ENCODE data around the gene RDX. TPM values are rescaled to one million over a fixed set of nuclear protein-coding genes. Genes with fewer than 3 reads are reported as not detected.

The RDX gene
- total RNA-seq, 1 experiment from 2014 or later, result 250 TPM

DNA sequence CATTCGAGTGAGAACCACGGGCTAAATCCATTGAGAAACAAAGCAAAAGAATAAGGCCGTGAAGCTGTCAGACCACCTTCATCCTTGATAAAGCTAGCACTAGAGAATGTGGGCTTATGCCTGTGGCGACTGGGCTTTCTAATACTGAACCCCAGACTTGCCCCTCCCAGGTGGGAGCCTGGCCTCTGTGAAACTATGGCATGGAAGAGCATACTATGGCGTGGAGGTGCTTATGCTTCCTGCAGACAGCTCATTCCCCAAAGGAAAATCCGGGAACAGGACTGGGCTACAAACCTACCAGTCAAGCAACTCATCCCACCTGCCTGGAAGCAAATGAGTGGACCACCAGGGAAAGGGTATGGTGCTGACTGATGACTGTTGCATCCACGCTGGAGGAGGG, 110.8 kb downstream of the RDX start:
- TF ChIP-seq, protein P1, sequence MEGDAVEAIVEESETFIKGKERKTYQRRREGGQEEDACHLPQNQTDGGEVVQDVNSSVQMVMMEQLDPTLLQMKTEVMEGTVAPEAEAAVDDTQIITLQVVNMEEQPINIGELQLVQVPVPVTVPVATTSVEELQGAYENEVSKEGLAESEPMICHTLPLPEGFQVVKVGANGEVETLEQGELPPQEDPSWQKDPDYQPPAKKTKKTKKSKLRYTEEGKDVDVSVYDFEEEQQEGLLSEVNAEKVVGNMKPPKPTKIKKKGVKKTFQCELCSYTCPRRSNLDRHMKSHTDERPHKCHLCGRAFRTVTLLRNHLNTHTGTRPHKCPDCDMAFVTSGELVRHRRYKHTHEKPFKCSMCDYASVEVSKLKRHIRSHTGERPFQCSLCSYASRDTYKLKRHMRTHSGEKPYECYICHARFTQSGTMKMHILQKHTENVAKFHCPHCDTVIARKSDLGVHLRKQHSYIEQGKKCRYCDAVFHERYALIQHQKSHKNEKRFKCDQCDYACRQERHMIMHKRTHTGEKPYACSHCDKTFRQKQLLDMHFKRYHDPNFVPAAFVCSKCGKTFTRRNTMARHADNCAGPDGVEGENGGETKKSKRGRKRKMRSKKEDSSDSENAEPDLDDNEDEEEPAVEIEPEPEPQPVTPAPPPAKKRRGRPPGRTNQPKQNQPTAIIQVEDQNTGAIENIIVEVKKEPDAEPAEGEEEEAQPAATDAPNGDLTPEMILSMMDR (IDR thresholded peaks at IDR 0.05; ENCODE audit: insufficient read depth in 1 of 2, low read depth in 1 of 2, low read length in 1 of 2, severe bottlenecking in 1 of 2, unreplicated experiment in 1 of 2), result no peak
- CTCF ChIA-PET, result interaction anchor here (1.1 kb wide), 1 partner anchor 8 kb away, joined by 3 read pairs; no protein-coding TSS in a partner anchor

DNA sequence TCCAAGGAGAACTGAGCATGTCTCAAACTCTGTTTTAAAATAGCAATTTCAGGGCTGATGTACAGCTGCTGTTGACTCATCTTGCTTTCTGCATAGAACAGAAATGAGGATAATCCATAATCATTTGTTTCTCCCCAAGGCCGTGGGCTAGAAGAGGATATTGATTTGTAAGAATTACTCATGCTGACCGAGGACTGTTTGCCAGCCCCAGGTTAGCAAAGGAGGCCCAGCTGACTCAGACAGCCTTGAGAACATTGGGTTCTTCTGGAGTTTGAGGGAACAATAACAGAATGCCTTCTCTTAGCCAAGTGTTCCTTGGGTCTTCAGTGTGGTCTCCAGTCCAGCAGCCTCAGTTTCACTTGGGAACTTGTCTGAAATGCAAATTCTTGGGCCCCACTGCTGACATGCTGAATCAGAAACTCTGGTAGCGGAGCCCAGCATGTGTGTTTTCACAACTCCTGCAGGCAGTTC, 111.3 kb downstream of the RDX start:
- Histone ChIP-seq H3K9me3 (no peaks in the 10 kb centered on the region), H3K27me3 (replicated peaks; ENCODE audit: control insufficient read depth, insufficient read depth, low read length) (no peaks in the 10 kb centered on the region), H3K4me1 (no peaks in the 10 kb centered on the region), H3K4me3 (ENCODE audit: low read depth, low read length) (no peak overlapping the region), H3K36me3 (ENCODE audit: control insufficient read depth, insufficient read depth, low read length) (no peaks in the 10 kb centered on the region)
- Mint-ChIP-seq H3K27me3 (ENCODE audit: insufficient read depth, unreplicated experiment) (no peaks in the 10 kb centered on the region), H3K27ac (ENCODE audit: unreplicated experiment) (no peak overlapping the region), H3K36me3 (ENCODE audit: insufficient read depth, unreplicated experiment) (no peaks in the 10 kb centered on the region), H3K4me3 (ENCODE audit: unreplicated experiment) (no peak overlapping the region), H3K9me3 (ENCODE audit: unreplicated experiment) (no peaks in the 10 kb centered on the region), H3K4me1 (ENCODE audit: low read depth, unreplicated experiment) (peaks cover 6% of the 10 kb centered on the region)
- TF ChIP-seq, protein P1 (IDR thresholded peaks at IDR 0.05; ENCODE audit: insufficient read depth in 1 of 2, low read depth in 1 of 2, low read length in 1 of 2, severe bottlenecking in 1 of 2, unreplicated experiment in 1 of 2), result no peak
- DNase-seq, result no peak
- intact Hi-C loops (cut with micrococcal nuclease; ENCODE audit: unreplicated experiment), result no loop called here
- POLR2A ChIA-PET, result no interaction called here
- CTCF ChIA-PET, result interaction anchor here (1.1 kb wide), 1 partner anchor 8 kb away, joined by 3 read pairs; no protein-coding TSS in a partner anchor
- BruUV-seq (replicated peaks), result no TSS peak

More for the DNA sequence above, 110.8 kb downstream of the RDX start:
- Histone ChIP-seq H3K36me3 (ENCODE audit: control insufficient read depth, insufficient read depth, low read length) (no peaks in the 10 kb centered on the region), H3K4me3 (ENCODE audit: low read depth, low read length) (no peak overlapping the region), H3K4me1 (no peaks in the 10 kb centered on the region), H3K27me3 (replicated peaks; ENCODE audit: control insufficient read depth, insufficient read depth, low read length) (no peaks in the 10 kb centered on the region), H3K9me3 (no peaks in the 10 kb centered on the region)
- intact Hi-C loops (cut with micrococcal nuclease; ENCODE audit: unreplicated experiment), result no loop called here
- Mint-ChIP-seq H3K36me3 (ENCODE audit: insufficient read depth, unreplicated experiment) (no peaks in the 10 kb centered on the region), H3K9me3 (ENCODE audit: unreplicated experiment) (no peaks in the 10 kb centered on the region), H3K27me3 (ENCODE audit: insufficient read depth, unreplicated experiment) (no peaks in the 10 kb centered on the region), H3K4me1 (ENCODE audit: low read depth, unreplicated experiment) (peaks cover 2% of the 10 kb centered on the region), H3K27ac (ENCODE audit: unreplicated experiment) (no peak overlapping the region), H3K4me3 (ENCODE audit: unreplicated experiment) (no peak overlapping the region)
- POLR2A ChIA-PET, result no interaction called here
- no TSS peak for BruUV-seq (replicated peaks)
- no peak for DNase-seq

DNA sequence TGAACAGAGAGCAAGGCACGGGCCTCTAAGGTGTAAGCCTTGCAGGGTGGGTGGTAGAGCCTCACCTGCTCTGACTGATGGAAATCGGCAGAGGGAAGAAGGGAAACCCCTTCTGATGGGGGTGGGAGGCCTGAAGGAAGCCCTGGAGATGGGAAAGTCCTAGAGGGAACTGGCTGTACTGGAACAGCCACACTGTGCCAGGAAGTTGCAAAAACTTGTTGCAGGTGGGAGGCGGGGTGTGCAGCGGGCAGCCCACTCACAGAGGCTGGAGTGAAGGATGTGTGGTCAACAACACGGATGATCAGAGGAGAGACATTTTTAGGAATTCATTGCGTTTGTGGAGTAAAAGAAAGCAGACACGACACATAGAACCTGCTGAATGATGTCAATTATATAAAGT, 112.0 kb downstream of the RDX start:
- no peaks in the 10 kb centered on the region for H3K9me3 Mint-ChIP-seq (ENCODE audit: unreplicated experiment)
- ChIA-PET CTCF (no interaction called here), POLR2A (no interaction called here)
- Histone ChIP-seq H3K4me3 (ENCODE audit: low read depth, low read length) (no peak overlapping the region), H3K4me1 (peaks cover 2% of the 10 kb centered on the region), H3K27me3 (replicated peaks; ENCODE audit: control insufficient read depth, insufficient read depth, low read length) (no peaks in the 10 kb centered on the region), H3K36me3 (ENCODE audit: control insufficient read depth, insufficient read depth, low read length) (no peaks in the 10 kb centered on the region), H3K9me3 (no peaks in the 10 kb centered on the region)
- TF ChIP-seq, protein P1 (IDR thresholded peaks at IDR 0.05; ENCODE audit: insufficient read depth in 1 of 2, low read depth in 1 of 2, low read length in 1 of 2, severe bottlenecking in 1 of 2, unreplicated experiment in 1 of 2), result no peak
- no peak overlapping the region for H3K27ac Mint-ChIP-seq (ENCODE audit: unreplicated experiment)
- no peak for DNase-seq
- H3K4me3 Mint-ChIP-seq (ENCODE audit: unreplicated experiment), result no peak overlapping the region
- no peaks in the 10 kb centered on the region for H3K36me3 Mint-ChIP-seq (ENCODE audit: insufficient read depth, unreplicated experiment)
- BruUV-seq (replicated peaks), result no TSS peak
- intact Hi-C loops (cut with micrococcal nuclease; ENCODE audit: unreplicated experiment), result no loop called here
- peaks cover 7% of the 10 kb centered on the region for H3K4me1 Mint-ChIP-seq (ENCODE audit: low read depth, unreplicated experiment)
- no peaks in the 10 kb centered on the region for H3K27me3 Mint-ChIP-seq (ENCODE audit: insufficient read depth, unreplicated experiment)
